Activated T-cell treated with anti-CD3 and anti-CD28 coated beads, Interleukin-2, amount 50 U/mL, for 24 hours (primary cell): ENCODE data around the gene RNF17.

Source experiments
- DNase-seq: peaks from one replicate; pipeline ENCODE4 v3.0.0-alpha.2; 2020
- H3K27ac Mint-ChIP-seq: 2 replicates; pipeline ENCODE4 v1.8.0; 2020; ENCODE audit warnings: mild to moderate bottlenecking, mixed read lengths
- H3K27me3 Mint-ChIP-seq: 2 replicates; pipeline ENCODE4 v1.8.0; 2020; ENCODE audit warnings: mixed read lengths
- H3K36me3 Mint-ChIP-seq: 2 replicates; pipeline ENCODE4 v1.8.0; 2020; ENCODE audit warnings: low read depth, mixed read lengths
- H3K4me1 Mint-ChIP-seq: 2 replicates; pipeline ENCODE4 v1.8.0; 2020; ENCODE audit warnings: low read depth, mixed read lengths
- H3K4me3 Mint-ChIP-seq: 2 replicates; pipeline ENCODE4 v1.8.0; 2020; ENCODE audit warnings: mild to moderate bottlenecking, moderate library complexity, mixed read lengths
- H3K9me3 Mint-ChIP-seq: 2 replicates; pipeline ENCODE4 v1.8.0; 2020; ENCODE audit warnings: mixed read lengths

Gene RNF17

DNA sequence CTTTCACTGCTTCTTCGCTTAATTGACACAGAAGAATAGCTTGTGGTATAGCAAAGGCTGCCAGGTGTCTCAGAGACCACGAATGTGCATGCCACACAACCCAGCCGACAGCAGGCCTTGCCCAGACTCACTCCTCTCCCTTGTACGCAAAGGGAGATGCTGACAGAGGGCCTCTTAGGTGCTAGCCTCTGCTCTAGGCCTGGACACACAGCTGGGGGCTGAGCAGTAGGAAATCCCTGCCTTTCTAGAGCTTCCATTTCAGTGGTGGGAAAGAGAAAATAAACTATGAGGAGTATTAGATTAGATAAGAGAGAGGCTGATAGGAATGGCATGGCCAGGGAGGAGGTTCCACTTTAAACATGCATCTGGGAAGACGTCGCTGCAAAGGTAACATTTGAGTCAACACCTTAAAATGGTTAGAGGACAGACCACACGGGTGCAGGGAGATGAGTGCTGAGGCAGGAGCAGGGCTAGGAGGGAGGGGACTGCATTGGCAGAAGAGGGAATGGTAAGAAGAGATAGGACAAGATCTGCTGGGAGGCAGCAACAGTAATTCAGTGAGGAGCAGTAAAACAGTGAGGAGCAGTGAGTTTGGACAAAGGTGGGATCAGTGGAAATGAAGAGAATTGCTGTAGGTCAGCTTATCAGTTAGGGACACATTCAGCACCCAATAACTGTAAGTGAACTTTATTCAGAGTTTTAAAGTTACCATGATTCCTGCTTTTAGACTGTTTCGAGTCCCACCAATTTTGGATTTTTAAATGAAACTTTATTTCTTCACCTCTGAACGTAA, 100.0 kb downstream of the RNF17 start:
- H3K27me3 Mint-ChIP-seq, result peaks cover 11% of the 10 kb centered on the region
- H3K36me3 Mint-ChIP-seq, result no peaks in the 10 kb centered on the region
- H3K9me3 Mint-ChIP-seq, result no peaks in the 10 kb centered on the region
- H3K27ac Mint-ChIP-seq, result no peak overlapping the region
- peaks cover 10% of the 10 kb centered on the region for H3K4me1 Mint-ChIP-seq
- DNase-seq, result no peak
- no peak overlapping the region for H3K4me3 Mint-ChIP-seq

DNA sequence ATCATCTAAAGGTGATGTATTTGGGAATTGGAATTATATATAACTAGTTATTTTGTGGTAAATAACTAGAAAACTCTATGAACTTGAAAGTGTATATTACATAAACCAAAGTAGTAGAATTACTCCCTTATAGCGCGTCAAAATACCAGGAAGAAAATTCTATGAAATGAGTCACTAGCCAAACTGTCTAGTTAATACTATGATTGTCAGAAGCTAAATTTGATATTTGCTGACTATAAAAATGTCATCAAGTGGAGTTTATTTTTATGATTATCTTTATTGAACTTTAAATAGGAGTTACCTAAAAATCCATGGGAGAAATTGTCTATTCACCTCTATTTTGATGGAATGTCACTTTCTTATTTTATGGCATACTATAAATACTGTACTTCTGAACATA, 100.6 kb downstream of the RNF17 start:
- DNase-seq, result no peak
- H3K27ac Mint-ChIP-seq, result no peak overlapping the region

DNA sequence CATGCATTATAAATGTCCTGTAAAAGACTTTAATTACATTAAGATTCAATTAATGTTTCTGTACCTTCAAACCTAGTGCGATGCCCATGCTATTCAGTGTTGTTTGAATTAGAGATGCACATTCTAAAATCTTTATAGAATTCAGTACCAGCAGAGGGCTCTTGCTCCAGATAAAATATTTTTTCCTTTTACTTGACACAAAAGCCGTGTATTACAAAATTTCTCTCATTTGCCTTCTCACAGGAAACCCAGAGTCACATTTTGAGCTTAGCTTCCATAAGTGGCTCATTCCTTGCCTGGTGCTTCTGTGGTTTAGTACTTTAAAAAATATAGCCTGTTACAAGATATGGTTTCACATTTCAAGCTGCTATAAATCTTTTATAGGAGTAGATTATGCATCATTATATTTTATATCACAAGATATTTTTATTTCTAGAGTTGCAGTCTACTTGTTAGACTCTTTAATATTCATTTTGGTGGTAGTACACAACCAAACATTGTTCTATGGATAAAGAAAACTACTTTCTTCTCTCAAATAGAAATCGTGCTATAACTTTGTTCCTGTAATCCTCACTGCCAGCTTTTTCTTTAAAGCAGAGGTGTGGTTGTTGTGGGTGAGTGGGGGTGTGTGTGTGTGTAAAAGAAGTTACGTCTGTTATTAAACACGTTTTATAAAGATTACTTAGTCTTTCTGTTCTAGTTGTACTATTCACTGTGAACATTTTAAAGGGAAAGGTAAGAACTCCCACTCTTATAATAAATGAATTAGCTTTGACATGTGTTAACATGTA, 101.4 kb downstream of the RNF17 start:
- Mint-ChIP-seq H3K4me3 (no peak overlapping the region), H3K27ac (no peak overlapping the region), H3K27me3 (peaks cover 19% of the 10 kb centered on the region), H3K36me3 (no peaks in the 10 kb centered on the region), H3K4me1 (peaks cover 10% of the 10 kb centered on the region), H3K9me3 (no peaks in the 10 kb centered on the region)
- no peak for DNase-seq

More for the DNA sequence above, 100.6 kb downstream of the RNF17 start:
- Mint-ChIP-seq H3K4me3 (no peak overlapping the region), H3K36me3 (no peaks in the 10 kb centered on the region), H3K27me3 (peaks cover 16% of the 10 kb centered on the region), H3K4me1 (peaks cover 10% of the 10 kb centered on the region), H3K9me3 (no peaks in the 10 kb centered on the region)

DNA sequence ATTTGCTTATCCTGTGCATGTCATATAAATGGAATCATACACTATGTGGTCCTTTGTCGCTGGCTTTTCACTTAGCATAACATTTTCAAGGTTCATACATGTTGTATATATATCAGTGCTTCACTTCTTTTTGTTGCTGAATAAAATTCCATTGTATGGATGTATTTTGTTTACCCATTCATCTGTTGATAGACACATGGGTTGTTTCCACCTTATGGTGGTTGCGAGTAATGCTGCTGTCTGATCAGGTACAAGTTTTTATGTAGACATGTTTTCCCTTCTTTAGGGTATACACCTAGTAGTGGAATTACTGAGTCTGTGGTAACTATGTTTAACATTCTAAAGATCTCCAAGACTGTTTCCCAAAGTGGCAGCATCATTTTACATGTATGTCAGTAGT, 102.5 kb downstream of the RNF17 start:
- no peaks in the 10 kb centered on the region for H3K36me3 Mint-ChIP-seq
- H3K4me1 Mint-ChIP-seq, result peaks cover 10% of the 10 kb centered on the region
- H3K9me3 Mint-ChIP-seq, result no peaks in the 10 kb centered on the region
- DNase-seq, result no peak
- peaks cover 27% of the 10 kb centered on the region for H3K27me3 Mint-ChIP-seq
- H3K4me3 Mint-ChIP-seq, result no peak overlapping the region
- no peak overlapping the region for H3K27ac Mint-ChIP-seq

DNA sequence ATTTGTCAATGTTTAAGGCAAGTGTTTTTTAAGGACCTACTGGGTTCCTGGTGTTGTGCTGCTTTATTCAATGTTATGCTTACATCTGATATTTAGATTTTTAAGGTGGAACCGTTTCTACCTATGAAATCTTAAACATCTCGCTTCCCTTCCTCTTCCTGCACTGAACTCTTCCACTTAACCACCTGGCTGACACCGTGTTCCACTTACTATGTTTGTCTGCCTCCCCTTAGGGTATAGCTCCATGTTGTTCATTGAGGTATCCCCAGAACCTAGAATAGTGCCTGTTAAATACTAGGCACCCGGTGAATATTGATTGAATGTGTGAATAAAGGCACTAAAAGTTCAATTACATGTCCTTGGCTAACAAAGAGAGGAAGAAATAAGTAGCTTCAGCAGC, 104.9 kb downstream of the RNF17 start:
- no peak overlapping the region for H3K4me3 Mint-ChIP-seq
- no peak overlapping the region for H3K27ac Mint-ChIP-seq
- no peaks in the 10 kb centered on the region for H3K9me3 Mint-ChIP-seq
- no peaks in the 10 kb centered on the region for H3K36me3 Mint-ChIP-seq
- H3K27me3 Mint-ChIP-seq, result peaks cover 40% of the 10 kb centered on the region
- H3K4me1 Mint-ChIP-seq, result peaks cover 10% of the 10 kb centered on the region
- no peak for DNase-seq

DNA sequence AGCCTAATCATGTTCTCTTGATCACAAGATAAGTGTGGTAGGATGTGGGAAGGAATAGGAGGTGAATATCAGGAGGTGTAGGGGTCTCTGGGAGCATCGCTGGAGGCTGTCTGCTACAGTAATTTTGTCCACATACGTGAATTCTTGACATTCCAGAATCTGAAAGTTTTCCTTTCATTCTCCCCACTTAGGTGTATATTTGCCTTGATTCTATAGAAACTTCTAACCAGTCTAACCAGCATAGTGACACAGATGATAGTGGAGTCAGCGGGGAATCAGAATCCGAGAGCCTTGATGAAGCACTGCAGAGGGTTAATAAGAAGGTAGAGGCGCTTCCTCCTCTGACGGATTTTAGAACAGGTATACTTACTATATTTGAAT, 106.4 kb downstream of the RNF17 start:
- Mint-ChIP-seq H3K4me3 (no peak overlapping the region), H3K36me3 (no peaks in the 10 kb centered on the region), H3K9me3 (no peaks in the 10 kb centered on the region), H3K4me1 (peaks cover 7% of the 10 kb centered on the region), H3K27ac (no peak overlapping the region), H3K27me3 (peaks cover 50% of the 10 kb centered on the region)
- DNase-seq, result no peak

DNA sequence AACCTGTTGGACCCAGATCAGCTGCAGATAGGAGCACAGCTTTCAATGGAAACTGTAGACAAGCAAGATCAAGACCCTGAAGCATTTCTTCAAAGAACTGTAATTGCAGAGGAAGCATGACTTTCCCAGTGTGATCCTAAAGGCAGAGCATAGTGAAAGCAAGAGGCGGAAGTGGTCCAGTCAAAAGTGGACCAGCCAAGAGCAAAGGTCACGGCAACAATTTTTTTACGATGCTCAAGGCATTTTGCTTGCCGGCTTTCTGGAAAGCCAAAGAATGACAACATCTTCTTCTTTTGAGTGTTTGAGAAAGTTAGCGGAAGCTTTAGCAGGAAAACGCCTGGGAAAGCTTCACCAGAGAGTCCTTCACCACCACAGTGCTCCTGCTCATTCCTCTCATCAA, 111.6 kb downstream of the RNF17 start:
- H3K9me3 Mint-ChIP-seq, result no peaks in the 10 kb centered on the region
- no peak overlapping the region for H3K27ac Mint-ChIP-seq
- peaks cover 39% of the 10 kb centered on the region for H3K27me3 Mint-ChIP-seq
- H3K4me3 Mint-ChIP-seq, result no peak overlapping the region
- no peak for DNase-seq
- H3K36me3 Mint-ChIP-seq, result no peaks in the 10 kb centered on the region
- H3K4me1 Mint-ChIP-seq, result no peaks in the 10 kb centered on the region

DNA sequence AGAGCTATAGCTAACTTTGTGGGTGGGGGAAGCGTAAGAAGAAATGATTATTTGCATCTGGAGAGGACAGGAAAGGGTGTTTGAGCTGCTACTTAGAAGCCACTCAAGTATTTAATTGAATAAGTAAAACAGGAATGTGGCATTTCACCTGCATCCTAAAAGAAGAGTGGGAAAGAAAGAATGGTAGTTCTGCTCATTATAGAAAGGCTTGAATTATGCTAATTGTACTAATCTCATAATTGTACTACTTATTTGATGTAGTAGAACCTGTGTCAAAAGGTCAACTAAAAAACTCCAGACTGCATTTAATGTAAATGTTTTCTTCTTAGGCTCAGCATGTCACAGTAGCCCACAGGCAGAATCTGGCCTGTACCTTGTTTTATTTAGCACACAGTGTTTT, 113.6 kb downstream of the RNF17 start:
- no peak overlapping the region for H3K4me3 Mint-ChIP-seq
- no peaks in the 10 kb centered on the region for H3K9me3 Mint-ChIP-seq
- H3K36me3 Mint-ChIP-seq, result peaks cover 2% of the 10 kb centered on the region
- H3K27me3 Mint-ChIP-seq, result peaks cover 28% of the 10 kb centered on the region
- no peak overlapping the region for H3K27ac Mint-ChIP-seq
- no peak for DNase-seq
- H3K4me1 Mint-ChIP-seq, result no peaks in the 10 kb centered on the region

DNA sequence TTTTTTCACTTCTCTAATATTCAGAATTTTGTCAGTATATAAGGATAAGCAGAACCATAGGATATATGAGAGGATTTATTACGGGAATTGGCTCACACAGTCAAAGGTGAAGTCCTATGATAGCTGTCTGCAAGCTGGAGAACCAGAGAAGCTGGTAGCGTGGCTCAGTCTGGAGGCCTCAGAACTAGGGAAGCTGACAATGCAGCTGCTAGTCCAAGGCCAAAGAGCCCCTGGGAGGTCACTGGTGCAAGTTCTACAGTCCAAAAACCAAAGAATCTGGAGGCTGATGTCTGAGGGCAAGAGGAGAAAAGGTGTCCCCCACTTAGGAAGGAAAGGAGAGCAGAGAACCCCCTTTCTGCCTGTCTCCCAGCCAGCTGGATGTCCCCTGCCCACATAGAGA, 114.4 kb downstream of the RNF17 start:
- no peaks in the 10 kb centered on the region for H3K9me3 Mint-ChIP-seq
- no peak for DNase-seq
- H3K4me1 Mint-ChIP-seq, result no peaks in the 10 kb centered on the region
- H3K27me3 Mint-ChIP-seq, result peaks cover 24% of the 10 kb centered on the region
- H3K27ac Mint-ChIP-seq, result no peak overlapping the region
- peaks cover 8% of the 10 kb centered on the region for H3K36me3 Mint-ChIP-seq
- no peak overlapping the region for H3K4me3 Mint-ChIP-seq

DNA sequence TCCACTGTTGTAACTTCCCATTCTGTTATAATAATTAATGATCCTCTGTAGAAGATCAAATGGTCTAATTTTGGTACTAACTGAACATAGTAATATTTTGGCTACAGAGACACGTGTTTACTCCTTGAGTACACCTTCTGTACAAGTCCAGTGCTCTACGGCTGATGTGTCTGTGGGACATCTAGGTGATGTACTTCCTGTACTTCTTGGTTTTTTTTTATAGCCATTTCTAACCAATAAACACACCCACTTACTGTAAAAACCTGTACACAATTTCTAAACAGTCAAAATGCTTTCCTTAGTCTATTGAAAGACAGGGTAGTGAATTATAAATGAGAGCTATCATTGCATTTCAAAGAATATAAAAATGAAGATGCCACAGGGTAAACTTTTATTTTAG, 118.7 kb downstream of the RNF17 start:
- no peaks in the 10 kb centered on the region for H3K9me3 Mint-ChIP-seq
- DNase-seq, result no peak
- H3K27me3 Mint-ChIP-seq, result no peaks in the 10 kb centered on the region
- H3K36me3 Mint-ChIP-seq, result peaks cover 32% of the 10 kb centered on the region
- no peaks in the 10 kb centered on the region for H3K4me1 Mint-ChIP-seq
- no peak overlapping the region for H3K27ac Mint-ChIP-seq
- H3K4me3 Mint-ChIP-seq, result no peak overlapping the region

DNA sequence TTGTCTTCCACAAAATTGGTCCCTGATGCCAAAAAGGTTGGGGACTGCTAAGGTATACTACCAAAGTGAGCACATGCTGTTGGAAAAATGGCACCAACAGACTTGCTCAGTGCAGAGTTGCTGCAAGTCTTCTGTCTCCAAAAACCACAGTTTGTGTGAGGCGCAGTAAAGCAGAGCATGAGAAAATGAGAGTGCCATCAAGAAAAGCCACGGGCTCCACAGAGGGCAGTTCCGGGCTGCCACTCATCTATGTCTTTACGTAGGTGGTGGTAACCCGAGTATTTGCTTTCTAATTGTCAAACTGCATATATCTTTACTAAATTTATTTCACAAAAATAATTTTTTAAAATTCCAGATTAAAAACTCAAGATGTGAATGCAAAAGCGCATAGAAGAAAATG, 123.8 kb downstream of the RNF17 start:
- DNase-seq, result no peak
- Mint-ChIP-seq H3K4me1 (no peaks in the 10 kb centered on the region), H3K9me3 (no peaks in the 10 kb centered on the region), H3K36me3 (peaks cover 70% of the 10 kb centered on the region), H3K27me3 (no peaks in the 10 kb centered on the region), H3K4me3 (no peak overlapping the region), H3K27ac (no peak overlapping the region)

DNA sequence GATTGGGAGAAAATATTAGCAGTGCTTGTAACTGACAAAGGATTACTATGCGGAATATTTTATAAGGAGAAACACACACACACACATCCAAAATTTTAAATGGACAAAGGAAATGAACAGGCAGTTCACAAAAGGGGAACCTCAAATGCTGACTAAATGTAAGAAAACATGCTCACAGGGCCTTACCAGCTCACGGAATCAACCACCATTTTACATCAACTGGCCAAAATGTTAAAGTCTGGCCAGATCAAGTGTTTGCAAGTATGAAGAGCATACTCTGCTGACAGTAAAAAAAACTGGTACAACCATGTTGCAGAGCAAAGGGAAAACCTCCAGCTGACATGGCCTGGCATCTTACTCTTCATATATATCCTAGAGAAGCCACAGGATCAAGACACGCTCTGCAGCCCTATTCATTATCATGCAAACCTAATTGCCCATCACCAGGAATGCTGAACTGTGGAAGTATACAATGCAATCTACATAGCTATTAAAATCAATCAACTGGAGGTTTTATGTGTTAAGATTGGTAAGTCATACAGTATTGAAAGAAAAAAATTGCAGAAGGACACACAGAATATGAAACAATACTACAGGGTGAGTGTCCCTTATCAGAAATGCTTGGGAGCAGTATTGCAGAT, 124.4 kb downstream of the RNF17 start:
- Mint-ChIP-seq H3K27me3 (no peaks in the 10 kb centered on the region), H3K36me3 (peaks cover 72% of the 10 kb centered on the region), H3K4me1 (no peaks in the 10 kb centered on the region), H3K27ac (no peak overlapping the region), H3K9me3 (no peaks in the 10 kb centered on the region), H3K4me3 (no peak overlapping the region)
- DNase-seq, result no peak

DNA sequence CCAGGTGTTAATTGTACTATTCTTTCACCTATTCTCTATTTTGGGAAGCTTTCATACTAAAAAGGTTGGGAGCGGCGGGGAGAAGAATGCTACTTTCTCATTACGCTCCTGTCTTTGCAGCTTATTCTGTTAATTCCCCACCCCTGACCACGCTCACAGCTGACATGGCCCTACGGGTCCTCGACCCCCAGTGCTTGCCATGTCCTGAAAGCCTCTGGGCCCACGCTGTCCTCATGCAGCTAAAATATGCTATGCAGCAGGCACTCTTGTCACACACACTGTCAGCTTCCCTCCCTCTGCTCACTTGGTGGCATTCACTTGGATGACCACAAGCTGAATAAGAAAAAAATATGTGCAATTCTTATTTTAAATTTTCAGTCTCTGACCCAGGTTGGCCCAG, 126.3 kb downstream of the RNF17 start:
- Mint-ChIP-seq H3K36me3 (peaks cover 69% of the 10 kb centered on the region), H3K9me3 (no peaks in the 10 kb centered on the region)
- no peak for DNase-seq

DNA sequence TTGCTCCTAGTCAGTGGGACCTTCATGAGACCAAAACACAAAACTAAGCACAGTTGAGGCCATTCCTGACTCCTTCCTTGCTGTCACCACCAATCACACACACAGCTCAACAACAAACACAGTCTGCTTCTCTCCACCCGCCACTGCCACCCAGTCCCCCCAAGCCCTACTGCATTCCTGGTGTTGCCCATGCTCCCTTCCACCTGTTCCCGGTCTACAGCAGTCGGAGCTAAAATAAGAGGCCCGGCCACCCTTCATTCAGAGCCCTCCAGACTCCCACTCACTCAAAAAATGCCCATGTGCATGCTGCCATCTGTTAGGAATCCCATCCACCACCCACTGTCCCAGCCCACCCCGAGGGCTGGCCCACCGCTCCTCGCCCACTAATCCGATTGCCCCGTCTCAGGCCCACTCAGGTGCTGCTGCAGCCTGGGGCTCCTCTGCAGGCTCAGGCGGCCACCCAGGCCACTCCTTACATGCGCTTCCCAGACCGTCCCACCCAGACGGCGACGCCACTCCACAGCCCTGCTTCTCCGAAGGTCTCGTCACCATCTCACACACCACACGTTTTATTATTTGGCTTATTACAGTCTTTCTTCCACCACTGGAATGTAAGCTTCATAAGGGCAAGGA, 127.6 kb downstream of the RNF17 start:
- H3K27me3 Mint-ChIP-seq, result no peaks in the 10 kb centered on the region
- no peaks in the 10 kb centered on the region for H3K9me3 Mint-ChIP-seq
- DNase-seq, result no peak
- no peaks in the 10 kb centered on the region for H3K4me1 Mint-ChIP-seq
- peaks cover 60% of the 10 kb centered on the region for H3K36me3 Mint-ChIP-seq
- H3K4me3 Mint-ChIP-seq, result no peak overlapping the region
- no peak overlapping the region for H3K27ac Mint-ChIP-seq

More for the DNA sequence above, 126.3 kb downstream of the RNF17 start:
- Mint-ChIP-seq H3K27me3 (no peaks in the 10 kb centered on the region), H3K4me3 (no peak overlapping the region), H3K4me1 (no peaks in the 10 kb centered on the region), H3K27ac (no peak overlapping the region)
